Measurements from ENCODE around the gene PCGF3.

- TF ChIP-seq CTCF (conservative IDR thresholded peaks at IDR 0.05 in 1 of 2, IDR thresholded peaks at IDR 0.05 in 1 of 2; ENCODE audit: extremely low read depth in 1 of 2, insufficient read depth in 1 of 2, low read depth in 1 of 2, low read length in 2 of 2) (no peak), EZH2 (IDR thresholded peaks at IDR 0.05; ENCODE audit: borderline replicate concordance, low read length) (no peak)
Measured at GRCh38 chr4:661881-662761, 43.5 kb upstream of the PCGF3 start.
